Activated CD4-positive, CD25-positive, alpha-beta regulatory T cell treated with anti-CD3 and anti-CD28 coated beads, Interleukin-2, amount 50 U/mL, for 16 hours (primary cell): ENCODE measurements around the gene OSTC.
"Not testable (repeated sequence)": the region's sequence is repeated elsewhere in the genome, so short reads cannot be mapped to it uniquely, and the experiment has no call there.

Experiments
- DNase-seq: peaks from one replicate; pipeline ENCODE4 v3.0.0-alpha.2; 2020; ENCODE audit warnings: low read depth, low spot score

Gene OSTC

DNA sequence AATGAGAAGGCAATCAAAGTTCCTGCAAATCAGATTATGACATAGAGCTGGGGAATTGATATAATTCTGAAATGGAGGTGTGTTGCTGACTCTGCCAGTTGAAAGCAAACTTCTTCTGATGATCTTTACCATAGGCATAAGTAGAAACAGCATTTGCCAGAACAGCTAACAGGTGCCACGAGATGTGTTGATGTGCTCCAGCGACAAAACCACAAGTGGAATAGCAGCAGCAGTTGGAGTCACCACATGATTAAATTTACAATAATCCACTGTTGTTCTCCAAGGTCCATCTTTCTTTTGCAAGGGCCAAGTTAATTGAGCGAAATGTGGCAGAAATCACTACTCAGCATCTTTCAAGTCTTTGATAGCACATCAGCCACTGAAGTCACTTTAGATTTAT, 3.7 kb upstream of the OSTC start:
- DNase-seq, result no peak

DNA sequence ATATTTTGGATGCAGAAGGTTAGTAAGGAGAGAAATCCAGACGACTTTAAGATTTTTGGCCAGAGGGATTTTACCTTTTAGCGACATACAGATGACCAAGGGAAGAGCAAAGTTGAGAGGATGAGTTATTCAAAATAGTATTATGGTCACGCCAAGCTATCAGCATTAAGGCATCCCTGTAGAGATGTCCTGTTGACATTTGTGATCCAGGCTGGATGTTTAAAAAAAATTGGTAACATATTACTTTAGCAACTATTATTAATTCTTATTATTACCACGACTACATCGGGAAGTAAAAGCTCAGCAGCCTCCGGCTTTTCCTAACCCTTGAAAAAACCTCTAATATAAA, 562 bp upstream of the OSTC start:
- DNase-seq, result no peak

DNA sequence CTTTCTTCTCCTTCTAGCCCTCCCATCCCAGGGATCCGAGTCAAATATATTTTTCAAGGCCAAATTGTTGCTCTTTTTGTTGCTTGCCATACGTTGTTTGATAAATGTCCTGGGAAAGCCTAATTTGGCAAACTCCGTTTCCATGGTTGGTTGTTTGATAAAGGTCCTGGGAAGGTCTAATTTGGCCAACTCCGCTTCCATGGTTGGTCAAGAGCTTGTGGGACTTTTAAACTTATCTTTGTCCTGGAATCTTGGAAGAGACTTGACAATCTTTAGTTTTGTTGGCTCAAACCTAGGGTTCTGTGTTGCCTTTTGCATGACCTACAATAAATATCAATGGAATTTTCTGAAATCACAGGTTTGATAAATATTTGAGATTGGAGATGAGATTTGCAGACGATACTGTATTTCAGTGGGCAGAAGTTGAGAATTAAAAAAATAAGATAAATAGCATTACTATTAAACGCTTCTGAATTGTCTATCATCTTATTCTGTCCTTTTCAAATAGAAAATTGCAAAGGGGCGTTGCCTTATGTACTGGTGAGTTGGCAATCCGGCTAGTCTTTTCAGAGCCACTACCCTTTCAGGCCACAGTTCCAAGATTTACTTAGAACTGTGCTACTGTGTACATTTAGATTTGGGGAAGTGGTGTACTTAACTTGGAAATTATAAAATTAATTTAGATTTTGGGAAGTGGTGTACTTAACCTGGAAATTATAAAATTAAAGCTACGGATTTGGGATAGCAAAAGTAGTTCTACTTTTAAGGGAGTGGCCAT, 804 bp downstream of the OSTC start:
- no peak for DNase-seq

DNA sequence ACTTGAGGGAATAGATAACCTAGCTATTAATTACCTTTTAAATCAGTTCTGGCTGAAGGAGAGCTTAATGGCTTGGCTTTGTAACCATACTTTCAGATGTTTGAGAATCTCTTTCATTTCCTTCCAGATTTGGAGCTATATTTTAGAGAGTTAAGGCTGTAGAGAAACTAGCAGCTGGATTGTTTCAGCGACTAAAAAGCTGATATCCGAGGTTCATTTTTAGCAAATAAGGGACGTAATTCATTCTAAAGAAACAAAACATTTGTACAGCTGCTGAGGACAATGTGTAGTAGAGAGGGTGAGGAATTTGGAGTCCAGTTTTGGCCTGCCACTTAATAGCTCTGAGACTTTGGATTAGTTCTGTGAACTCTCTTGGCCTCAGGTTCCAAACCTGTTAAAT, 12.2 kb downstream of the OSTC start:
- DNase-seq, result no peak

DNA sequence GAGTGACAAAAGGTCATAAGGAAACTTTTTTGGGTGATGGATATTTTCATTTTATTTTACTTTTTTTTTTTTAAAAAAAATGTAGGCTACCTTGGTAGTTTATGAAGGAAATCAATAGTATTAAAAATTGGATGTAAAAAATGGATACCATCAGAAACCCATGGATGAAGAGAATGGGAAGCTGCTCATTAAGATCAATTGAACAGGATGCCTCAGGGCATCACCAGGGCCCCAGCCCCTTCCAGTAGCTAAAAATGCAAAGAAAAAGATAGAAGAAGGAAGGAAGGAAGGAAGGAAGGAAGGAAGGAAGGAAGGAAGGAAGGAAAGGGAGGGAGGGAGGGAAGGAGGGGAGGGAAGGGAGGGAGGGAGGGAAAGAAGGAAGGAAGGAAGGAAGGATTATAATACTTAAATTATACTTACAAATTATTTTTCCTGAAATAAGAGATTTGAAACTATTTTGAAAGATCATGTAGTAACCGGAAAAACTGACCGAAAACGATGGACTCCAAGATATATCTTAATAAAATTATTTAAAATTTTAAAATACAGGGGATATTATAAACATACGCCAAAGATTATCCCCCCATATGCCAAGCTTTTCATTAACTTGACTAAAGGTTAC, 24.1 kb downstream of the OSTC start:
- no peak for DNase-seq

DNA sequence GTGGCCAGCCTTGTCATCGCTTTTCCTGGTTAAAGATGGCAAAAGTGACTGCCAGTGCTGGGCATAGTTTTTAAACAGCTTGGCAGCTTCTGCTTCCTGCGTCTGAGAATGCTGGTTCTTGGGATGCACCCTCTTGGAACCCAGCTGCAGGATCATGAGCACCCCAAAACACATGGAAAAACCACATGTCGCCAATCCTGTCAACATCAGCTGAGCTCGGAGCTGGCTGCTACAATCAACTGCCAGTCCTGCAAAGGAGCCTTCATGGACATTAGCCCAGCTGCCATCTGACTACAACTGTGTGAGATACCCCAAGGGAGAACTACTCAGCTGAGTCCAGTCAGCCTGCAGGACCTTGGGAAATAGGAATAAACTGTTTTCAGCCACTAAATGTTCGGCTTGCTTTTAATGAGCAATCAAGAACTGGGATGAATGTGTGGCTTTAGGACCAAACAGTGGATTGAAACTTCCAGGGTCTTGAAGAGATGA, 31.0 kb downstream of the OSTC start:
- no peak for DNase-seq

DNA sequence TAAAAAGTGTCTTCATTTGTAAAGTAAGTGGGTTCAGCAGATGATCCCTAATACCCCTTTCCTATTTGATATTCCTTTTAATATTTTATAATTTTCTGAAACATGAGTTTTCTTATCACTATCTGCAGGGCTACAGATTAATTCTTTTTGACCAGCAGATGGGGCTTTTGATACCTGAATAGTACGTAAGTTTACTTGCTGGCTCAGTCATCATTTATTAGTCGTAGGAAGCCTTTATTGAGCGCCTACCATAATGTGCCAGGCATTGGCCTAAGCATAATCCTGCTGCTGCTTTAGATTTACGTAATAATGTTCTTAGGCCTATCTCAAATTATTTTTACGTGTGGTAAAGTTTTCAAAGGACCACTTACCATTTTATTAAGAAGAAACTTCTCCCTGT, 33.1 kb downstream of the OSTC start:
- no peak for DNase-seq

DNA sequence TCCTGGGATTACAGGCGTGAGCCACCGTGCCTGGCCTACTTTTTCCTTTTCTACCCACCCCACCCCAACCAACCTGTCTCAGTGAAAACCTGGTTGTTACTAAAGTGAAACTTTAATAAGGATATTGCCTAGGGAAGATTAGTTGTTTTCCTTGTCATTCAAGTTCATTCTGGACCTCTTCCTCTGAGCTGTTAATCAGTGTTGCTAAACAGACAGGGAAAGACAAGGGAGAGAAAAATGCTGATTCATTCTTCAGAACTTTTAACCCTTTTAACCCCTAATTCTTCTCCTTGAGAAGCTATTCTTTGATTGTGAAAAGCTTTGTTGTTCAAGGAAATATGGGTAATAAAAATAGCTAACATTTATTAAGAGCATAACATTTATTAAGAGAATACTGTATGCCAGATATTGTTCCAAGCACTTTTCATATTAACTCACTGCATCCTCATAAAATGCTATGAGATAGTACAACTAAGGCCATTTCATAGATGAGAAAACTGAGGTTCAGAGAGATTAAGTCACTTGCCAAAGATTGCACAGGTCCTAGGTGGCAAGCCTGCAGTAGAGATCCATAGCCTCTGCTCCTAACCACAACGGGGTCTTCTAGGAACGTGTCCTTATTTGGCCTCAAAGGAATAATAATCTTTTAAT, 34.8 kb downstream of the OSTC start:
- DNase-seq, result no peak

DNA sequence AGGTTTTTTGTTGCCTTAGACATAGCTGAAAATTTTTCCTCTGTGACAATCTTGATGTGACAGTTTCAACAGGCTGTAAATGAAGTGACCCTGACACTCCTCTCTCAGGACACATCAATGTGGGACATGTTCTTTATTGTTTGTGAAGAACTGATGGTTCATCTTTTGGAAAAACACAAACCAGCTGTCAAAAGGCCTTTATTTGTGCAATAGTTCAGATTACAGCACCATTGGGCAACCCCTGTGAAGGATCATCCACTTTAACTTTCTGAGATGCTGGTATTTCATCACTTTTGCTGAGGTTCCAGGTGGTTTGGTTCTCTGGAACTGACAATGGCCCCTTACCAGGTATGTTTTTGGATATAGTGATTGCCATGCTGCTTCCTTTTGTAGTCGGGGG, 40.3 kb downstream of the OSTC start:
- no peak for DNase-seq

DNA sequence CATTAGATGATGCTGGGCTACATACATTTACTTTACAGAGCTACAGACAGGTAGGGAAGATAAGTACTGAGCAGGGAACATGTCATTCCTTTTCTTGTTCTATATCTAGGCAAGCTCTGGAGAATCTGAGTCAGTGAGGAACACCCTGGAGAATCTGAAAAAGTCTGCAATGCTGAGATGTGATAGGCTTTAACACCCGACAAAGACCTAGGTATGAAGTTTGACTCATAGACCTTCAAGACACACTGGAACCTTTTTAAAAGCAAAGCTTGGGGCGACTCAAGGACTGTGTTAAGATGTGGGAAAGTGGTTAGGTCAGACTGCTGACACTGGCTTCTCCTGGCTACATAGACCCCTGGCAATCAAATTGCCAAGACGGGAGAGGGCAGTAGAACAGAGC, 42.8 kb downstream of the OSTC start:
- DNase-seq, result no peak

DNA sequence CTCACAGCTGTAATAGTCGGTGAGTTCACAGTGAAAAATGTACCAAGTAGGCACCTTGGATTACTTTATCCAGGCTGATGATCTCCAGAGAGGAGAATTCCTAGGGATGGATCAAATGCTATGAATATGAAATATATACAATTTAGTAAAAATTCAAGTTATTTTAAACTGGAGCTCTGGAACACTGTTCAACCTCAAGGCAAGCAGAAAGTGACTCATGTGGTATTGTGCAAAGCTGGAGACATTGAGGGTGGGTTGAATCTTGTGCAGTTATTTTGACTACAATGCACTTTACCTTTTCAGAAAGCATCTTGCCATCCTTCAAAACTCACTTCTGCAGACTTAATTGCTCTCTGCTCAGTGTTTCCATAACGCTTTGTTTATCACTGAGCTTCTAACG, 43.4 kb downstream of the OSTC start:
- no peak for DNase-seq

DNA sequence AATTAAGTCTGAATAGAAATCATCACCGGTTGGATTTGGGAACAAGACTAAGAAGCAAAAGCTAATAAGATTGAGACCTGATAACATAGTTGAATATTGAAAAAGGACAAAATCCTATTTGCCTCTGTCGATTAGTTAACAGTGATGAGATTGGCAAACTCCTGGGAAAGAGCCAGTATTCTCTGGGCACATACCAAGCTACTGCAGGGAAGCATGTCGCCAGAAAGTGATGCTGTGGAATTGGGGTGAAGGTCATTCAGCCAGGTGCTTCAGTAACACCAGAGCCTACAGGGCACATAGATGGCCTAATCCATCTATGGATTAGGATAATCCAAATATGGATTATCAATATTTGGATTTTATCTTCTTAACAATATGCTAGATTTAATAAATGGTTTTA, 44.0 kb downstream of the OSTC start:
- DNase-seq, result no peak

DNA sequence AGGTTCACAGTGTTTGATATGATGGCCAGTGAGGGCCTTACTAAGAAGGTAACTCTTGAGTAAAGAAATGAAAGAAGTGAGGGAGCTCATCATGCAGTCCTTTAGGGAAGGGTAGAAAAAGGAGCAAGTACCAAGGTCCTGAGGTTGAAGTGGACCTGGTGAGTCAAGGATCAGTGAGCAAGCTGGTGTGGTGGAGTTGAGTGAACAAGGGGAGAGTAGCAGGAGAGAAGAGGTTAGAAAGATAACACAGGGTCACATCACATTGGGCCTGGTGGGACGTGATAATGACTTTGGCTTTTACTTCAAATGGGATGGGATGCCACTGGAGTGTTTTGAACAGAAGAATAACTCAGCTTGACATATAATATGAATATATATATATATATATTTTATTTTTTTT, 44.7 kb downstream of the OSTC start:
- DNase-seq, result no peak

DNA sequence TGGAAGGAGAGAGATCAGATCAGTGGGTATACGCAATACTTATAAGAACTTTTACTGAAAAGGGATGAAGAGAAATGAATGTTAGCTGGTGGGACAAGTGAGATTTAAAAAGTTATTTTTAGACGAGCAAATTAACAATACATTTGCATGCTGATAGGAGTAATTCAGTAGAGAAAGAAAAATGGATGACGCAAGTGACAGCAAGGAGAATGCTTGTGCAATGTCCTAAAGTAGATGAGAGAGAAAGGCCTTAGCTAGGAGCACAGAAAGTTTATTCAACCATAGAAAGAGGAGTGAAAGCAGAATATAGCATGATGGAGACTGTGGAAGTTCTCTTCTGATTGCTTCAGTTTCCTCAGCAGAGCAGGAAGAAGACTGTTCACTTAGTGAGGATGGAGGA, 45.8 kb downstream of the OSTC start:
- DNase-seq, result no peak

DNA sequence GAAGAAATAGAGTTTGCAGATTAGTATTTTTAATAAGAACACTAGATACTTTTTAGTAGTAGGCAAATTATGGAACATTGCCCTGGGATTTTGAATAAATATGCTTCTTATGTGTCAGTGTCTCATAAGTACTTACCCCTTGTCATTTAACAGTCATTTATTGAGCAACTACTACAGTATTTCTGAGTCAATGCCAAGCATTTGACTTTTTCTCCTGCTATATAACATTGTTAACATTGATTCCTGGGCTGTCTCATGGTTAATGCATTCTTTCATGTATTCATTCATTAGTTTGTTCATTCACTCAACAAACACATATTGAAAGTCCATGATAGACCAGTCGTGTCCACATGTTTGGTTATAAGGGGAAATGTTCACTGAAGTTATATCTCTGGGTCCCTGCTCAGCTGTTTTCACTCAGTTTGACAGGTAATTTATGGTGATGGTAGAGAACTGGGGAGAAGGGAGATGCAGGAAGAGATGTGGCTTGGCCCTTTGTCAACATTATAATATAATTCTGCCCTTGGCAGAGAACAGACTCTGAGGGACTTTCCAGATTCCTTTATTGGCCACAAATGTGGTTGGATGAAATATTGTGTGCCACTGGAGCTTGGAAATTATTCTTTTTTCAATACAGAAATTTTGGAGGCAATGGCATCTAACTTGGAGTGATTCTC, 49.8 kb downstream of the OSTC start:
- no peak for DNase-seq

DNA sequence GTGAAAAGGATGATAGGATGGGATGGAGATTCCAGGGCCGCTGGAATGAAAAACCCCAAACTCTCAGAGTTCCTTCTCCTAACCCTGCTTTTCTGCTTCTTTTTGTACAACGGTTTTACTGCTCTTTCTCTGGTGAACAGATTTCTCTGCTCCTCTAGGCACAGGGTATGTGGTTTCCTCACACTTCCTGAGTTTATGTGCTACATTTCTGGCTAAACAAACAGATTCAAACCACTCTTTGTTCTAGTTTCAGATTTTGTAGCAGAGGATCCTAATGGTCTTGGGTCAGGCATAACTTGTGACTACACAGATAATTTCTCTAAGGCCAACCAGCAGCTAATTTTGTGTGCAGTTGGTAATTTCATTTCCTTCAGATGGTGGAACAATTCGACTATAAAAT, 52.6 kb downstream of the OSTC start:
- DNase-seq, result no peak

DNA sequence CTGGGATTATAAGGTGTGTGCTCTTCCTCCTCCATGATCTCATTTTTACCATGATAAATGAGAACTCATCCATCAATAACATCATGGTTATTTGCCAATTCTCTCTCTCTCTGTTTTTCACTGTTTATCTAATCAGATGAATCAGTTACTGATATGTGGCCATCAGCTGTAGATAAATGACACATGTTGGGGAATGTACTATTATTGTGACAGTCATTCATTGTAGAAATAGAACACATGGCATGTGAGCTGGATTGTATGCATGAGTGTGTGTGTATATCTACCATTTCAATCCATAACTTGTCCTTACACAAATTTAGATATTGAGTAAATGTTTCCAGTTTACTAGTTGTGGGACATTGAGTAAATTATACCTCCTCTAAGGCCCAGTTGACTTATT, 53.0 kb downstream of the OSTC start:
- no peak for DNase-seq

DNA sequence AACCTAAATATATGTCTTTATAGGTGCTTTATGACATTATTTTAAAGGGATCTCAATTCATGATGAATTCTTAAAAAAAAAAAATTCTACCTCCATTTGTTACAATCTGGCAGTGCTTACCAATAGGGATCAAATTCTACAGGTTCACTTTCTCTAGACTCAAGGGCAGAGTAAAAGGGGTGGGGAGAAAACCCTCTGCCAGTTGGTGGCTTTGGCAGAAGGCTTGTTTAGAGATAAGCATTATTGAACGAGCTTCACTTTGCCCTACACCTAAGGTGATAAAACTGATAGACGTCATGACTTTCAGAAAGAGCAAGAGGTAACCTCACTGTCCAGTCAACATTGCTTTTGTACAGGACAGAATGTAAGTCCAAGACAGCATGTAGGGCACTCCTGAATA, 53.6 kb downstream of the OSTC start:
- DNase-seq, result no peak

DNA sequence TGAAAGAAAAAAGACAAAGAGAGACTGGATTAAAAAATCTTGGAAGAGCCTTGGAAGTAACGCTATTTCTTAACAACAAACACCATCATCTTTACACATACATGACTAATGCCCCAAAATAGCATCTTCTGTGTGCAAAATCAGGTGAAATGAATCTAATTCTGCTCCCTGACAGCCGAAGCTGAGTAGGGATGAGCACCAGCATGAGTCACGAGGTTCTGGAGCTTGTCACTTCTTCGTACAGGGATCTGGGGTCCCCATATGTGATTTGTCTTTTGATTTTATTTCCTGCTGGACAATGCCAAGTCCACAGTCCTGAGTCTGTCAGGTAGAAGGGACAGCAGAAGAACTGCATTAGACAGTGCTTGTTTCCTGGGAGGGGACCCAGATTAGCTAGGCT, 55.9 kb downstream of the OSTC start:
- no peak for DNase-seq

DNA sequence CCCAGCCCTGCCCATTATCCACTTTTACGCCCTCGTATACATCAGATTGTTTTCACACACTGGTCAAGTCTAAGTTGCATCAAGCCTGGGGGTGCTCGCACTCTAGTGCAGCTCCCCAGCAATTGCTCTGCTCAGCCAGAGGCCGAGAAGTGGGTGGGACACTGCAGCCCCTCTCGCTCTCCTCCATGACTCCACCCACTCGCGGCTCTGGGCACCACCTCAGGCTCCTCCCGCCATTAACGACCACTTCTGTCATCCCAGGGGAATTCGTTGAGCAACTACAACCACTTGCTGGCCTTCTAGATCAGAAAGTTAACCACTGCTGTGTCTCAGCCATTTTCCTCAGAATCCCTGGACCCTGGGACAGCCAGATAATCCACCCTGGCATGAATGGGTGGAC, 58.8 kb downstream of the OSTC start:
- no peak for DNase-seq

DNA sequence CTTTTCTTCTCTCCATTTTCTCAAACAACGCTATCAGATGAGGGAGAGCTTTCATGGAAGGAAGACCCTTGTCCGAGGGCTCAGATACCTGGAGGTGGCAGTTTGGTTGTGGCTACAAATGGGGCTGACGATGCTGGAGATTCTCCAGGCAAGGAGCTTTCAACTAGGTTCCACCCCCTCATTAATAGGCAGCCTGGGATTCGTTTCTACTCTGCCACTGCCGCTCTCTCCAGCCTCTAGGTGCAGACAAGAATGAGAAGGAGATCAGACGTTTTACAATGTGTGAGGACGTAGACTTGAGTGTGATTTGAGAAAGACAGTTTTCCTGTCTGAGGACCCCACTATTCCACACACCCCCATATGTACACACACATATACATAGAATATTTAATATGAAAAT, 59.3 kb downstream of the OSTC start:
- DNase-seq, result no peak

DNA sequence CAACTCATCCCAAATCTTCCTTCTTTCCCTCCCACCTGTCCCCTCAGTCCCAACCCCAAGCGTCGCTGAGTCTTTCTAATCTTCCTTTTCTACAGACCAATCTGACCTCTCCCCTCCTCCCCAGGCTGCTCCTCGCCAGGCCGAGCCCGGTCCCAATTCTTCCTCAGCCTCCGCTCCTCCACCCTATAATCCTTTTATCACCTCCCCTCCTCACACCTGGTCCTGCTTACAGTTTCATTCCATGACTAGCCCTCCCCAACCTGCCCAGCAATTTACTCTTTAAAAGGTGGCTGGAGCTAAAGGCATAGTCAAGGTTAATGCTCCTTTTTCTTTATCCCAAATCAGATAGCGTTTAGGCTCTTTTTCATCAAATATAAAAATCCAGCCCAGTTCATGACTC, 60.2 kb downstream of the OSTC start:
- DNase-seq, result not testable (repeated sequence)

DNA sequence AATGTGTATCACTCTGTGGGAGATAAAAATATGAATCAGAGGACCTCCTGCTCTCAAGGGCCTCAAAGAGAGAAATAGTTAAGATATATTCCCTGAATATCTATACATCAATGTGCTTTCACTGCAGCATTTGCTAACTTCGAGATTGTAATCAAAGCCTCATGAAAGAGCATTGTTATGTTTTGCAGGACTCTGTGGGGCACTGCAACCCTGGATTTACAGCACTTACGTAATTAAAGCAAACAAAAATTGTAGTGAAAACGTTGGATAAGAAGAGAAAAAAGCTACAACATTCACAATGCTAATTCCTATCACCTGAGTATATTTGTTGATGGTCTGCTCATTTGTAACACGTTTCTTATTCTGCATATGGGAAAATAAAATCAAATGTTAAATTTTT, 64.5 kb downstream of the OSTC start:
- DNase-seq, result no peak
